Measurements from ENCODE around the gene NEUROD6.

The NEUROD6 gene

DNA sequence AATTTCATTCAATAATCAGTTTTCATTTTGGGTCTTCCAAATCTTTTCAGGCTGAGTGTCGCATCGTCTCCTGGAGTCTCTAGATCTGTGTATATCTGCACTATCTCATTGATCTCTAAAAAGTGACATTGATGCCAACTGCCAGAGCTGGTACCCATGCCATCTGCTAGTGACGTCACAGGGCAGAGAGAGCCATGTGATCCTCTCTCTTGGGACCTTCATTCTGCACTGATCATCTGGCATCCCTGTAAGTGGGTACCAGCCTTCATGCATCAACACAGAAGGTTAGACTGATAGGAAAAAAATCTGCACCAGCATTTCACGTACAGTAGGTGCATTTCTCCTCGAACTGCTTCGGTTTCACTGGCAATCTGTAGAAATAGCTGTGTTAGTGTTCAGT, at the start of gene NEUROD6:
Gene NEUROD6 (minus strand): TSS at position 124 of the 400 bp plus-strand sequence. CDS start 1,458 bp downstream, outside the sequence.
- DNase-seq (ENCODE audit: low read depth in 3 of 3) = no peak

DNA sequence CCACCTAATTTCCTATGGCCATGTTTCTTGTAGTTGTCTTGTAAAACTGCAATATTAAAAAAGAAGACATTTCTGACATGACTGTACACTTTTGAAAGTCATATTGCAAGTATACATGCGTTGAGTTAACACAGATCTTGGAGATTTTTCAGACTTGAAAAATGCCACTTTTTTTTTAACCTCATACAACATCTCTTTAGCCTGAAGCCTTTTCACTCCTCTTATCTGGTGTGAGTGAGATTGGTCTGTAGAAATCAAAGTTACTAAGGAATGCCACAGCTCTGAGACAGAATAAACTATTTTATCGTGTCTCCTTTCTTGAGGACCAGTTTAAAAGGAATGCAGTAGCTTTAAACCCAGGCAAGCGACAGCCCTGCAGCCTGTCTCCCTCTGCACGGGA, 43.9 kb upstream of the NEUROD6 start:
- DNase-seq (ENCODE audit: low read depth in 3 of 3) = no peak

DNA sequence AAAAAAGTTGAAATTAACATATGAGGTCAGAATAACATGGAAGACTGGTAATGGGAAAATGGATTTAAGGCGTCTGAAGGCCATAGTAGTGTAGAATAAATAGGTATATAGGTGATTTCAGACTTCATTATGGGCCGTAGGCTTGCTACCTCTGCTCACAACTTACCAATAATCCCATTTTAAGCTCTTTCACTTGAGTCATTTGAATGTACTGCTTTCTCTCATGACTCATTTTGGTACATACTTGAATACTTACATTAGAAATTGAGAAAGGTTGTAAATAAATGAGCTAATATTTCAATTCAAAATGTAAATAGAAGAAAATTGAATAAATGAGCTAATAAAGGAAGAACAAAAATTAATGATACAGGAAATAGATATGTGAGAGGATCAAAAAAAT, 42.2 kb upstream of the NEUROD6 start:
- DNase-seq (ENCODE audit: low read depth in 3 of 3) = no peak

DNA sequence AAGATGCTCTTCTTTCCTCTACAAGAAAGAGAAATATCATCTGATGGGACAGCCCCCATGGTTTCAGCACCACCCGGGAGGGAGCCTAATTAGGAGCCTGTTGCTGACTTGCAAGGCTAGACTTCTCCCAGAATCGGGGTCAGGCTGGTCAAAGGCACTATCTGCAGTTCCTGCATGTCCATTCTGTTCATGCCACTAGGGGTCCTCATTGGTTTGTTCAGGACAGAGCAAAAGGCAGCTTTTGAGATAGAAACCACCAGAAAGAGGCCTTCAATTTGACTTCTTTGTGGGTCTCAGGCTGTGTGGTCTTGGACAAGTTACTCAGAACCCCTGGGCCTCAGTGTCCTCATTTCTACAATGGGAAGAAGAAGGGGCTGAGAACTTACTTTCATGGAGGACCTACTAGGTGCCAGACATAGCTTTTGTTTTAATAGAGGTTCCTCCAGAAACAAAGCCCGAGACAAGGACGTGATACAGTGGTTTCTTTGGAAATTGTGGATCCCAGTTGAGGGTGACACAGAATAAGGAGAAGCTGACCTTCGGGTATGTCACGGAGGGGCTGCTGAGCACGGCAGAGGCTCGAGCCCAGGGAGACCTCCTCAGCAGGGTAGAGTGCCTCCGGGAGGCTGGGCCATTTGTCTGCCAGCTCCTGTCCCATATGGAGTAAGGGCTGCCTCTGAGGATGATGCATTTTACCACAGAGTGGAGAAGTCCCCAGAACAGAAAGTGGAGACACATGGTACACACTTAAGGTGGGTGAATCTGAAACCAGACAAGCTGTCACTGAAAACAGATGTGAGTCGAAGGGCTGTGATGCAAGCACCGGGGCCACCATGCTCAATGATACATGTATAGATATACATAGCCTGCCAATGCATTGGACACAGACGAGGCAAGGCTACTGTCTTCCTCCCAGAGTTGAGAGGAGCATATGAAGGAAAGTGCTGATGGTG, 33.1 kb upstream of the NEUROD6 start:
- no peak for DNase-seq (ENCODE audit: low read depth in 3 of 3)

DNA sequence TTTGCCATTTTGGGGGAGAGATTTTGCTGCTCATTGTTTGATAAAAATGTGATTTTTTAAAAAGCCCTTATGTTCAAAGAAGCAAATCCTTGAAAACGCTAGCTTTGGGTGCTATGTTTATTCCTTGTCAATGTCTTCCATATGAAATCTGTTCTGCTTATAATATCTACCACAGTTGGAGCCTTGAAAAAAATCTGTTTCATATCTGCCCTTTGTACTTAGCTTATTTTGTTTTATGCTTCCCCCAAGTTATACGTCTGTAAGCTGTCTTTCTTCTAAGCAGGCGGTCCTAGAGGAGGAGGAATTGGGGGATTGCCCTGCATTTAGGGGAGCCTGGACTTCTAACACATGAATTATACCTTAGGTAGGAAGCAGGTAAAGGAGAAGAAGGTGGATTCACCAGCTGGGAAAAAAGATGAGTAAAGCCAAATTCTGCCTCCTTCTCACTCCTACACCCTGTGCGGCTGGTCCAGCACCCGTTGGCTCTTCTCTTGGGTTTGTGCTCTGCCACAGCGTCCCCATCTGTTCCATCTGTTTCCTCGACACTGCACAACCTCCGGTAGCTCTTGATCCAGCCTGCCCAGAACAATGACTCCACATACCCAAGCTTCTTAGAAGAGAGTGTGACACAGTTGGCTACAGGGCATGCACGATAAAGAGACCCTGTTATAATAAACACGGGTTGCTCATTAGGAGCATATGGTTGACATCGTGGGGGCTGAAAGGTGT, 31.9 kb upstream of the NEUROD6 start:
- no peak for DNase-seq (ENCODE audit: low read depth in 3 of 3)

DNA sequence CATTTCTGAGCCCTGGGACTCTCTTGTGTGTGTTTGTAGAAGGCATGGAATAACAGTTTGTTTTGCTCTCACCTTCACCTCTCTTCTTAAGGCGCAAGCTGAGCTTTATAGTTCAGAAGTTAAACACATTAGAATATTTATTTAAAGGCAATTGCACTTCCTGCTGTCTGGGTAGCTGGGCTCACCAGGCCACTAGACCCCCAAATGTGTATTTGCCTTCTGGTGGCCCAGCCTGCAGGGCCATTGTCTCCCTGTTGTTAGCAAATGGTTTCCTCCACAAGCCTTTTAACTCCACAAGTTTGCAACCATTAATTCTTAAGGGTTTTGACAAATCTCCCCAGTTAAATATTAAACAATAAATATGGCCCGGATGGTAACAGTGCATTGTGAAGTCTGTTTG, 31.1 kb upstream of the NEUROD6 start:
- DNase-seq (ENCODE audit: low read depth in 3 of 3) = no peak

DNA sequence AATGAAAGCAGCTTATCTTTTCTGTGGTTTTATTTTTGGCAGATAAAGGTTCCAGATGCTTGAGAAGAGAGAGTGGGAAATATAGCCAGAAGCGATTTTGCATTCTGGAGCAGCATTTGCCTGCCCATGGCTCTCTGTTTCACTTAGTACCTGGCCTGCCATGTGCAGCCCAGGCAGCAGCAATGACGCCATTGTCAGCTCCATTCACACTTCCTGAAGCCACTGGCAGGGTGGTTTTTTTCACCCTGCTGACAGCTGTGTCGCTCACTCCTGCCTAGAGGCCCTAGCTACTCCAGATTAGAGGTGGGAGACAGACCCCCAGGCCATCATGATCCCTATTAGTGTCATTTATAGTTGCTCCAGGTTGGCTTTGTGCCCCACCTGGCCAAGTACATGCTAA, 30.1 kb upstream of the NEUROD6 start:
- DNase-seq (ENCODE audit: low read depth in 3 of 3) = no peak

DNA sequence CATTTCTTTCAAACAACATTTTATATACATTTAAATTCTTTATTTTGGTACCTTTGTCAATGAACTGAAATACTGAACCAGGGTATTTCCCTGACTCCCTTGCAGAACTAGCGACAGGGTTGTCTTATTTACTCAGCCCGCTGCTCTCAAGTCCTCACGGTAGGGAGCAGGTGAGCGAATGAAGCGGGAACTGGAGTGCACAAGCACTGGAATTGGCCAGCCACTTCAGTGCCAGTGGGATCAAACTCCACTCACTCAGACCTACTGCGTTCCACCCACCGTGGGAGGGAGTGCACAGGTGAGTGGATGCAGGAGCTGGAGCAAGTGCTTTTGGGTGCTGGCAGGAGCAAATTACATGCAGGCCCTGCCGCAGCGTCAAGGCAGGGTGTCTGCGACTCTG, 28.1 kb upstream of the NEUROD6 start:
- DNase-seq (ENCODE audit: low read depth in 3 of 3) = no peak

DNA sequence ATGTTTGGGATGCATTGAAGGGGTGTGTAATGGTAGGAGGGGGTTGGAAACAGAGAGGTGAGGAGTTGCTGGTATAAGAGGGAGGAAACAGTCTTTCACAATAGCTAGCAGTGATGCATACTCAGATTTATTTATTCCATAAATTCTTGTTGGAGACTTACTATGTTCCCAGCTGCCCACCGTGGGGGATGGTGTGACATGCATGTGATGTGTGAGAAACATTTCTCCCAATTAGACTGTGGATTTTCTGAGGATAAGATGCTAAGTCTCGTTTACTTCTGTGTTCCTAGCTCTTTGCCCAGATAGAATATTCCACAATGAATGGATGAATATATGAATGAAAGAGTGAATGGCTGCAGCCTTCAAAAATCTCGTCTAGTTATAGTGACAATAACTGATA, 23.0 kb upstream of the NEUROD6 start:
- no peak for DNase-seq (ENCODE audit: low read depth in 3 of 3)

DNA sequence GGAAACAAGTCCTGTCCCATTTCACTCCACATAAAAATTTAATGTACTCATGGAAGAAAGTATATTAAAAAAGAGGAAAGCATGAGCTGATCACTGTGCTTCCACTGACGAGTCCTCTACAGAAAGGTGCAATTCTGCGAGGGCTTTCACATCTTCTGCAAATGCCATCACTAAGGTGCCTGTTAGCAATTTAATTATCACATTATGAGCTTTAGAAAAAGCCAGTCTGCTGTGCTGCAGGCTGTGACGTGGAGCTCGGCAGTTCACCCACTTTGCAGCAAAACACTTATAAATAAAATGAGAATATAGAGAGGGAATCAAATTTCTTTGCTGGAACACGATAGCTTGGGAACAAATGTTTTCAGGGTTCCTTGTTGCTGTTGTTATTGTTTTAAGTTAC, 22.5 kb upstream of the NEUROD6 start:
- DNase-seq (ENCODE audit: low read depth in 3 of 3) = no peak

DNA sequence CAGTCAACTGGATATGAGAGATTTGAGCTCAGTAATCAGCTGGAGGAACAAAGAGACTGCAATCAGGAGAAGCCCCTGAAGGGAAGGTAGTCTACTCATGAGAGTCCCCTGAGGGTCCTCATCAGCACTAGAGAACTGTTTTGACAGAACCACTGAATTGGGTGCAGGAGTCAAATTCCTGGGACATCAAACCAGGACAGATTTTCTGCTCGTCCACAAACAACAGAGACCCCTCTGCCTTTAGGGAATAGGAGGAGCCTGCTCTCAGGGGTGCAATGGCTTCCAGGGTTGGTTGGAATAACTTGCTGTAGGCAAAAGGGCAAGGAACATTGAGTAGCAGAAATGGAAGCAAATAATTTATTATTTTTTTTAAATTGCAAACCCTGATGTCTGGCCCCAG, 21.9 kb upstream of the NEUROD6 start:
- no peak for DNase-seq (ENCODE audit: low read depth in 3 of 3)

DNA sequence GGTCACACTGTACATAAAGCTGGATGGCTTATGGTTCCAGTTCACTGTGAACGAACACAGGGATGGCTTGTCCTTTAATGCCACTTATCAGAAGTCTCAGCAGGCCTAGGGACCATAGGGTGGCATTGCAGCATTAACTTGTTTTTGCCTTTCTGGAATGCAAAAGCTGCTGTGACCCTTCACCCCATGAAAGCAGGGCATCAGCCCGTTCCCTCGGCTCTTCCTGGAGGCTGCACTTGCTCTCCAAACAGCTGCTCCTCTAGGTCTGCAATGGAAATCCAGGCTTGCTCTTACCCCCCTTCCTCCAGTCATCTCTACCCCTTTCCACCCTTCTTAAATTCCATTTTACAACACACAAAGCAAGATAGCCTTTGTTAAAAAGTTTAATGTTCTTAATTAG, 17.9 kb upstream of the NEUROD6 start:
- no peak for DNase-seq (ENCODE audit: low read depth in 3 of 3)

DNA sequence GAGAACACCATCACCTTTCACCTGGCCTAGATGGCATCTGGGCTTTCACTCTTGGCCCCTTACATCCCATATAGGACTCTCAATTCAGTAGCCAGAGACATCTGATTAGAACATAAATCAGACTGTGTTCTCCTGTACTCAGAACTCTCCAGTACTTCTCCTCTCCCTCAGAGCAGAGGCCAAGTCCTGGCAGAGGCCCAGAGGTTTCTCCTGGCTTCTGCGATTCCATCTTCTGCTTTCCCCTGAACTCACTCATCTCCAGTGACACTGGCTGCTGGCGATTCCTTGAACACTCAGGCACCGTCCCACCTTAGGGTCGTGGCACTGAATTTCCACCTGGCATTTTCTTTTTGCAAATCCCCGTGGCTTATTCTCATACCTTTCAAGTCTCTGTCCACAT, 4.9 kb upstream of the NEUROD6 start:
- DNase-seq (ENCODE audit: low read depth in 3 of 3) = no peak

DNA sequence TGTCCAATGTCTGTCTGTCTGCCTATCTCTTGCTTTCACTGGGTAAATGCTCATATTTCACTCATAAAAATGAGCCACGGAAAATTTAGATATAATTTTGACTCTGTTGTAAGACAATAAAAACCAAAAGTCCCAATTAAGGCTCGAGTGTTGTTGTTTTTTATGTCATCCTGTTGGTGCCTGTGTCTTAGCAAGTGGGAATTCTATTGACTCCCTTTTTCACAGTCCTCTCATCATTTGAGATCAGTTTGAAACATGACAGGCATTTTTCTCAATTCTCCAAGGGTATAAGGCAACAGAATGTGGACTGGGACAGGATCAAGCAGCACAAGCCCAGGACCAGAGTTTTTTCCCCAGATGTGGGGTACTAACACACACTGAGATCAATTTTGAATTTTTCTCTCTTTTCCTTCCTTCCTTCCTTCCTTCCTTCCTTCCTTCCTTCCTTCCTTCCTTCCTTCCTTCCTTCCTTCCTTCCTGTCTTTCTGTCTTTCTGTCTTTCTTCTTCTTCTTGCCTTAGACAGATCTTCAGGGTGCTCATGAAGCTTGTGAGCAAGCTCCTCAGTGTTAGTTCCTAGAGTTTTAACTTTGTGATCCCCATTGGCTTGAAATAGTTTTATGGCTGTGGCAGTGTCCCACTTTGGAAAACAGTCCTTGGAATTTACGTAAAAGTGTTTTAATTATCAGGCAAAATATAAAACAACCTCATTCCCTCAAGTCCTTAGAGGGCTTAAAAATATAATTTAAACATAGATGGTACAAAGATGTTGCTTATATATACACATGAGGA, 3.2 kb upstream of the NEUROD6 start:
- no peak for DNase-seq (ENCODE audit: low read depth in 3 of 3)

DNA sequence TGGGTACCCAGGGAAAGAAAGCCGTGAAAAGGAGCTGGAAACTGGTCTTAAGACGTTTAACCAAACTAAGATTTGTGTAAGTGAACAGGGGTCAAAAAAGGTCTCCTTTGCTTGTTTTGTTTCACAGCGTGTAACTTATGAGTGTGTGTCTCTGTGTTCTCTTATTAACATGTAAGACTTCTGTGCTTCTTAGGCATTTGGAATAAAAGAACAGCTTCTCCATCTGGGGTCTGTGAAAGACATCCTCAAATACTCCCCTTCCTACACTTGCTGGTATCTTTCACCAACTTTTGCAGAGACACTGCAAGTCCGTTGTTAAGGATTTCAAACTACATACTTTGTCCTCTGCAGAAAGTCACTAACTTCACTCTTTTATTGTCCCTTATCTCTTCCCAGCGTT, 615 bp upstream of the NEUROD6 start:
- DNase-seq (ENCODE audit: low read depth in 3 of 3) = no peak

DNA sequence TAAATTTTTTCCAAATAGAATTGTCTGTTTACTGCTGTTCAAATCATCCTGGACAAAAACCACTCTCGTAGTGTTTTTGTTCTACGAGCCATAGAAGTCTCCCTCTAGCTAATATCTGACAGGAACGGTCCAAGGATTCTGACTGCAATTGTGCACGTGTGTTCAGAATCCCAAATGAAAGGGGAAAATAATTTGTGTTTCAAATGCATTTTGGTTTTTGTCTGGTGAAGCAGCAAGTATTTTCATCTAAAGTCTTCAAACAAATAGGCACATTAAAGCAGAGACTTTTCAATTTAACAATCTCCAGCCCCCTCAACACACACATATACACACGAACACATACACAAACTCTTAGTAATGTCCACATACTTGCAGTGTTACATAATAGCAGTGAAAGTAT, 475 bp downstream of the NEUROD6 start:
- DNase-seq (ENCODE audit: low read depth in 3 of 3) = no peak

DNA sequence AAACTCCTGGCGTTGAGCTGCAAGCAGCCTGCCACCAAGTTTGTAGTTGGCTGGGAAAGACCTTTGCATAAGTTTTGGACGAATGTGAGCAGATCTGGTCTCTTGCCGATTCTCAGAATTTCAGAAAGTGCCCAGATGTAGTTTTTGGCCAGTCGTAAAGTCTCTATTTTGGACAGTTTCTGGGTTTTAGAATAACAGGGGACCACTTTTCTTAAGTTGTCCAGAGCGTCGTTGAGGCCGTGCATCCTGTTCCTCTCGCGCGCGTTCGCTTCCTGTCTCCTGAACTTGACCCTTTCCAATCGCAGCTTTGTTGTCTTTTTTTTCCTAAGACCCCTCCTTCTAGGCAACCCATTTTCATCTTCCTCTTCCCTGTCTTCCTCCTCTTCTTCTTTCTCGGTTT, 1.8 kb downstream of the NEUROD6 start:
- DNase-seq (ENCODE audit: low read depth in 3 of 3) = no peak

DNA sequence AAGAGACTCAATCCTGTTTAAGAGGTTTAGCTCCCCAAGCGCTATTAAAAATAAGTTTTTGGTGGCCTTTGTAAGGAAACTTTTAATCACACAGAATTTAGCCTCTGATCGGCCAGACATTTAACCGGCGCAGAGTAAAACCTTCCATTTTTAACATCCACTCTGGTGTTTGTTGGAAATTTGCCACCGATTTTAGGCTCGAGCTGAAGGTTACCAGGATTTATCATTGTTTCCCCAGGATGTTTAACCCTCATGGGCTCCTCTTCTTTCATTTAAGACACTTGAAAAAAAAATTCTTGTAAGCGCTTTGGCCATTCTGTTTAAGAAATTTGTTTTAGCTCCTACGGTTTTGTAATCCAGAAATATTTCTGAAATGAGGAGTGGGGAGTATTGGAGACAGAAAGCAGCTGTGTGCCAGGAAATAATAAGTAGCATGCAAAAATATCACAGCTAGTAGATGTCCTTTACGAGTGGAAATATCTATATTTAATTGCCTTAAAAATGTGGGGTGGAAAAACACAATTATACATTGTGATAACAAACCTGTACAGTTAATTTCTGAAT, 3.4 kb downstream of the NEUROD6 start:
- DNase-seq (ENCODE audit: low read depth in 3 of 3) = no peak

DNA sequence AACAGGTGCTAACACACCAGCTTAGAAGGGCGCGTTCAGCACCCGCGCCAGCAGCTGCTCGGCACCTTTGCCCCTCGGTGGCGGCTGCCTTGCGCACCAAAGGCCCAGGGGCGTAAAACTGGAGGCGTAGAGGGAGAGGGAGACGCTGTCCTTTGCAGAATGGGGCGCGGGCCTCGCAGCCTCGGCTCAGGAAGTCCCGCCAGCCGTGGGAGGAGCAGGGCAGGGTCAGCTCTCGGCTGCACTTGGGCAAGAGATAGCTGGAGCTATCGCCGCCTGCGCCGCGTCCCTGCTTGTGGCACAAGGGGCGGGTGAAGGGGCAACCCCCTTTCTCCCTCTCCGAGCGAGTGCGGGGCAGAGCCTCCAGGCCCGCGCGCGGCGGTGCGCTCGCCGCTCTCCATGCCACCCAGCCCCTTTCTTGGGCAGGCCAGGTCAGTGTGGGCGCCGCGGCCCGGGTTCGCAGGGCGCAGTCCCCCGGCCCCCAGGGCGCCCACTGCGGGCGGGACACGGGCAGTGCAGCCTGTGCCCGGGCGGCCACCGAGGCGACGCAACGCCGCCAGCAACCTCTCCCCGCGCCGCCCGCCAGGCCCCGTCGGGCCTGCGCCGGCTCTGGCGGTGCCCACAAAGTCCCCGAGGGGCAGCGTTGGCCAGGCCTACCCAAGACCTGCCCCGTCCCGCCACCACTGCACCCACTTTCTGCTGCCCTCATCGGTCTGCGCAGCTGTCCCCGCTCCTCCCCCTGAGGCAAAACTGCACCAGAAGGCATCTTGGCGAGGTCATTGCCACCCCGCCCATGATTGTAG, 4.1 kb downstream of the NEUROD6 start:
- no peak for DNase-seq (ENCODE audit: low read depth in 3 of 3)

DNA sequence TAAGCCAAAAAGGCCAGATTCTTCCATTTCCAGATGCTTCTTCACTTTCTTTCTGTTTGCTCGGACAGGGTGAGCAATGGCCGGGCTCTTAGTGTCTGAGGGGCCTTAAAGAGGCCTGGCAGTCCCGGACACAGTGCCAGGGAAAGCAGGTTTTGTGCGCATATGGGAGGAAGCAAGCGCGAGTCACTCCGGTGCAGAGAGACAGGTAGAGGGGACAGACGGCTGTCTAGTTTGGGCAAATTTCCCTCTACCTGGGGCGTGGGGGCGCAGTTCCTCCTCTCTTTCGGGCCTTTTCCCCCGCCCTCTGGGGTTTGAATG, 4.7 kb downstream of the NEUROD6 start:
- no peak for DNase-seq (ENCODE audit: low read depth in 3 of 3)

DNA sequence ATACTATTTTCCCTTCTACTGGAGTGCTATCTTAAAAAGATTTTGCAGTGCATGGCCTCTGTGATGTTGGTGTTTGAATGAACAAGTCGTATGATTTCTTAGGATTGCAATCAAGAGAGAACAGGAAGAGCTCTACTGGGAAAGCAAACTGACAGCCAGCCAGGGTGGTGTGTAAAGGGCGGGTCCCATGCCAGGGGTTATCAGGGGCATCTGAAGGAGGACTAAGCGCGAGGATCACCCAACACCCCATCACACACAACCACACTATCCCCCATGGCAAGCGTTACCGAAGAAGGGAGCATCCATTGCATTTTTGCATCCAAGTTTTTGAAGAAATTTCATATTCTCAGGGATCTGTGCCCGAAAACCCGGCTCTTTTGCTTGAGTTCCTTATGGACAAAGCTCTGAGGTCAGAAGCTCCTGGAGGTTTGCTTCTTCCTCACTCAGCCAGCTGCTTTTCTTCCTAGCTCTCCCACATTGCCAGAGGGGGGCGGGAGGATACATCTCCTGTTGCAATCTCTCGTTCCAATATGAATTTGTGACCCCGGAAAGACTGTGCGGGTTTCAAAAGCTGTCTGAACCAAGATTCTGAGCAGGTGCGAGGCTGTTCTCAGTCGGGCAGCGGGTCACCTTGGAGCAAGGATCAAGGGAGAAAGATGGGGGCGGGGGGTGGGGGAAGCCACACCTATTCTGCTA, 5.2 kb downstream of the NEUROD6 start:
- no peak for DNase-seq (ENCODE audit: low read depth in 3 of 3)

All from stimulated activated CD4-positive, alpha-beta T cell treated with anti-CD3 and anti-CD28 coated beads, TNF-alpha, amount 100 ng/mL, for 48 hours (primary cell).